SK-N-MC (cell line): ENCODE measurements around the gene HPF1.

Experiments used
- DNase-seq: peaks from one replicate; pipeline ENCODE4 v3.0.0-alpha.2; 2011; ENCODE audit warnings: low read depth, low spot score
- H3K27ac ChIP-seq: fragments of 200-600 bp; sonication (generic); 2 replicates; pipeline ENCODE4 v1.5.1; 2016; ENCODE audit warnings: mixed run types
- H3K36me3 ChIP-seq: fragments of 200-600 bp; sonication (generic); 2 replicates; pipeline ENCODE4 v1.6.1; 2017; ENCODE audit warnings: antibody characterized with exemption, low read length, mixed read lengths; ENCODE audit not compliant: insufficient read depth
- H3K4me3 ChIP-seq: fragments of 200-600 bp; sonication (generic); 2 replicates; pipeline ENCODE4 v1.5.1; 2016
- H3K9ac ChIP-seq: fragments of 200-600 bp; sonication (generic); 2 replicates; pipeline ENCODE4 v1.8.0; 2017; ENCODE audit warnings: mixed run types, mixed read lengths; ENCODE audit not compliant: insufficient read length
- H3K9me3 ChIP-seq: fragments of 200-600 bp; sonication (generic); 2 replicates; pipeline ENCODE4 v1.6.1; 2017; ENCODE audit warnings: low read depth, mild to moderate bottlenecking, antibody characterized with exemption, low read length, moderate library complexity, mixed read lengths
- EZH2 ChIP-seq: fragments of 200-600 bp; sonication (generic); IDR thresholded peaks from one replicate; pipeline ENCODE4 v1.6.1; 2017; ENCODE audit warnings: antibody characterized with exemption
- FOXP2 ChIP-seq: optimal IDR thresholded peaks from 2 replicates; pipeline ENCODE3; 2011; ENCODE audit warnings: mild to moderate bottlenecking, moderate library complexity; ENCODE audit not compliant: insufficient read depth; ENCODE audit errors: extremely low read length, control extremely low read depth
- POLR2AphosphoS5 ChIP-seq: IDR thresholded peaks from 2 replicates; pipeline ENCODE4 v1.6.1; 2012; ENCODE audit warnings: mild to moderate bottlenecking, low read depth, low read length, borderline replicate concordance

HPF1 gene

DNA sequence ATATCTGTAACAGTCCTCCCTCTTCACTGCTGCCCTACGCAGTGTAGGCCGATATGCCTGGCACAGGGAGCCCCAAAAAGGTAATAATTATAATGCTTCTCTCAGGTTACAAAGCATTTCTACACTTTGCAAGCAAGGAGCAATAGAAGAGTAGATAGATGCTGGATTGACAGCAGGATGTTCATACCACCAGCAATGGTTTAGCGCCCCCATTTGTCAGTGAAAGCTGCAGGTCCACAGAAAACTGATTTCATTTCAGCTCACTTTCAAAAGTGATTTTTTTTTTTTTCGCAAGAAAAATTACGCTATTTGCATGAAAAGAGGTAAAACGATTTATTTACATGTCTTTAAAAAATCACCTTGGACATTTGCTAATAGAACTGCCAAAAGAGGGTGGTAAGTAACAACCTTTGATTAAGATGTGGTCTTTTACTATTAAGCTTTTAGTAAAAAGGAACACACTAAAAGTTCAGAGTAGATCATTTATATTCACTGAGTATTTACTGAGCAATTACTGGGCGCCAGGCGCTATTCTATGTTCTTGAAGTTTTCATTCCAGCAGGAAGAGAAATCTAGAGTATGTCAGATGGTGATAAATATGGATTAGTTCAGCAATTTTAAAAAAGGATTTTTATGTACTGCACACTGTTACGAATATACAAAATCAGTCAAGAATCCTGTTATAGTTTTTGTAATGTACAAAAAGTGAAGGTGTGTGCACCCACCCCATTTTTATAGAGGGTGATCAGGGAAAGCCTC lies 34.4 kb downstream of the HPF1 start:
- no peaks in the 10 kb centered on the region for H3K9me3 ChIP-seq
- DNase-seq, result no peak
- peak overlapping the region; percentile 6 for H3K9ac ChIP-seq
- no peak for TF ChIP-seq EZH2
- TF ChIP-seq FOXP2, result no peak
- H3K27ac ChIP-seq, result no peak overlapping the region
- peaks cover 7% of the 10 kb centered on the region; the same call in 1 of the 2 replicates for H3K36me3 ChIP-seq
- H3K4me3 ChIP-seq, result no peak overlapping the region

DNA sequence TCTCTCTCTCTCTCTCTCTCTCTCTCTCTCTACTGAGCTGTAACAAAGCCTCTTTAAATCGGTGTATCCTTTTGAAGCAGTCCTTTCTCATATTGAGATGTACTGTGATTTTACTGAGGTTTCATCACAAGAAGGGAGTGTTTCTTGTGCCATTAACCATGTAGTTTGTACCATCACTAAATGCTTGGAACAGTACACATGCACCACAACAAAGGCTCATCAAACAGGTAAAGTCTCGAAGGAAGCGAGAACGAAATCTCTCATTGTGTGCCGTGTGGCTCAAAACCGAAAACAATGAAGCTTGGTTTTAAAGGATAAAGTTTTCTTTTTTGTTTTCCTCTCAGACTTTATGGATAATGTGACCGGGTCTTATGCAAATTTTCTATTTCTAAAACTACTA lies 37.2 kb downstream of the HPF1 start:
- no peak for TF ChIP-seq EZH2
- TF ChIP-seq POLR2AphosphoS5, result no peak
- no peak for TF ChIP-seq FOXP2
- peaks cover 16% of the 10 kb centered on the region; the same call in 1 of the 2 replicates for H3K36me3 ChIP-seq
- no peak overlapping the region for H3K9ac ChIP-seq
- H3K27ac ChIP-seq, result no peak overlapping the region
- DNase-seq, result no peak
- no peaks in the 10 kb centered on the region for H3K9me3 ChIP-seq
- H3K4me3 ChIP-seq, result no peak overlapping the region

DNA sequence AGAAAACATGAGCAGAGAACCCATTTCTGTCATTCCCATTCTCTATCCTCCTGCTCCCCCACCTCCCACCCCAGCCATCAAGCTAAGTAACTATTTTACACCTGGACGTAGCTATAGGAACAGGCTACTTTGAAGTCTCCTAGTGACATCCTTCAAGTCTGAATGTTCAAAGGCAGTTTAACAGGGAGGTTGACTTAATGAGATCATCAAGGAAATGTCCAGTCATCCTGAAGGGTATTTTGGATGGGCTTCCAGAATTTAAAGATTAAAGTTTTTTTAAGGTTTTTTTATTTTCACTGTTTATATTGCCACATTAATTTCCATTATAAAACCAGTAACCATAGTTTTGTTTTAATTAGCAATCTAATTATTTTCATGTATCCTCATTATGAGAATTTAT lies 41.1 kb downstream of the HPF1 start:
- no peak overlapping the region for H3K27ac ChIP-seq
- no peaks in the 10 kb centered on the region for H3K9me3 ChIP-seq
- DNase-seq, result no peak
- no peak overlapping the region for H3K9ac ChIP-seq
- no peak for TF ChIP-seq EZH2
- TF ChIP-seq FOXP2, result no peak
- TF ChIP-seq POLR2AphosphoS5, result no peak
- peaks cover 42% of the 10 kb centered on the region for H3K36me3 ChIP-seq
- no peak overlapping the region for H3K4me3 ChIP-seq

DNA sequence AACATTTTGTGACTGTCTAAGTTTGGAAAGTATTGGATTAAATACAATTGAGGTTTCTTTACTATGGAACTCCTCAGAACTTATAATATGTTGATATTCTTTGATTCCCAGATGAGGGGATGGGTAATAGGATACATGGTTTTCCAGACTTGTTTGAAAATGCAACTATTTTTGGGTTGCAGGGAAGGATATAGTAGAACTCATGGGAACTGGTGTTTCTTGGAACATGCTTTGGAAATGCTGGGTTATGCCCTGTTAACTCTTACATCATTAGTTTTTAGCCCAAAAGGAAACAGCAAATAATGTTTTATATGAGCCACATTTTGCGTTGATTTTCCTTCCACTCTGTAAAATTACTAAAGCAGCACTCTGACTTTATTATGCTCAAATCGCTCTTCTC lies 41.9 kb downstream of the HPF1 start:
- Histone ChIP-seq H3K36me3 (peaks cover 42% of the 10 kb centered on the region), H3K9ac (no peak overlapping the region), H3K9me3 (no peaks in the 10 kb centered on the region), H3K27ac (no peak overlapping the region), H3K4me3 (no peak overlapping the region)
- no peak for DNase-seq
- TF ChIP-seq FOXP2, result no peak

DNA sequence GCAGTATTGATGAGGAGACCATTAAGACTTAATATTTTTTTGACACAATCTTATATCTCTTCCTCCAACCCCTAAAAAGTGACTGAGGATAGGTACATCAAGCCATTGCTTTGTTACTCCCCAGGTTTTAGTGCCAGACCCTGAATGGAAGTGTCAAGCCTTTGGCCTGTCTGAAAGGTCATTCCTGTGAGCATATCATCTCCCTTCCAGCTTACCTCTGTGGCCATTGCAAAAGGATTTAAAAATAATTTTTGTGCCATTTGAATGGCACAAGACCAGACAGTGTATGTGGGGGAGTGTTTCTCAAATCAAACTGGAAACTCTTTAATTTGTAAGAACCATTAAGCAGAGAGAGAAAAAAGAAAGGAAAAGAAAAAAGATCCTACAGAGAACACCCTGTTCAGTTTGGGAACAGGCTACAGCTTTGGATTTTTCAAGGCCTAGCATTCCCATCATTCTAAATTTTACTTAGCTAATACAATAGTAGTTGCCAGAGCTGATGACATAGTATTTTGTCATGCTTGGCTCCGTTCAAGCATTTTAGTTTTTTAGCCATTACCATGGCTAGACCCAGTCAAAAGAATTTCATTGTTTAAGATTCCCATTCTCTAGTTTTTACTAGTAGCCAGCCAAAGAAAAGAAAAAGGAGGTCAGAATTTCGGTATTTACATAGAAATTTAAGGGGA lies 49.6 kb downstream of the HPF1 start:
- DNase-seq, result no peak
- Histone ChIP-seq H3K36me3 (peaks cover 42% of the 10 kb centered on the region), H3K9ac (no peak overlapping the region)

DNA sequence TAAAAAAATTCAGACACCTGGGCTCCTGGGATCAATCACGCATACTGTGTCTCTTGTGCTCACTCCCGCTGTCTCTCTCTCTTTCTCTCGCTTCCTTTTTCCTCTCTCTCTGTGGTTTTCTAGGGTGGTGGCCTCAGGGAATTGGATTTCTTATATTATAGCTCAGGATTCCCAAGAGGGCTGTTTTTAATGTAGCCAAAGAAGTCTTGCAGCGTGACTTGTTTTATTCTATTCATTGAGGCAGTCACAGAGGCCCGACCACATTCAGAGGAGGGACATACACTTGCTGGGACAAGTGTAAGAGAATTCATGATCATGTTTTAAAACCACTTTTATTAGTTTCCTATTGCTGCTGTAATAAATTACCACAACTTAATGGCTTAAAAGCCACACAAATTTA lies 59.4 kb downstream of the HPF1 start:
- Histone ChIP-seq H3K27ac (0 out of 2 replicates have a peak overlapping the region, but pooled peaks have one; percentile 27), H3K36me3 (peaks cover 62% of the 10 kb centered on the region), H3K4me3 (no peak overlapping the region), H3K9me3 (no peaks in the 10 kb centered on the region), H3K9ac (no peak overlapping the region)
- no peak for TF ChIP-seq FOXP2
- TF ChIP-seq POLR2AphosphoS5, result no peak; the same call in 1 of the 2 replicates
- no peak for TF ChIP-seq EZH2
- DNase-seq, result peak; percentile 76

More for the DNA sequence above, 49.6 kb downstream of the HPF1 start:
- no peak overlapping the region for H3K4me3 ChIP-seq
- no peak for TF ChIP-seq FOXP2
- no peak for TF ChIP-seq EZH2
- TF ChIP-seq POLR2AphosphoS5, result no peak
- no peak overlapping the region for H3K27ac ChIP-seq
- H3K9me3 ChIP-seq, result no peaks in the 10 kb centered on the region

DNA sequence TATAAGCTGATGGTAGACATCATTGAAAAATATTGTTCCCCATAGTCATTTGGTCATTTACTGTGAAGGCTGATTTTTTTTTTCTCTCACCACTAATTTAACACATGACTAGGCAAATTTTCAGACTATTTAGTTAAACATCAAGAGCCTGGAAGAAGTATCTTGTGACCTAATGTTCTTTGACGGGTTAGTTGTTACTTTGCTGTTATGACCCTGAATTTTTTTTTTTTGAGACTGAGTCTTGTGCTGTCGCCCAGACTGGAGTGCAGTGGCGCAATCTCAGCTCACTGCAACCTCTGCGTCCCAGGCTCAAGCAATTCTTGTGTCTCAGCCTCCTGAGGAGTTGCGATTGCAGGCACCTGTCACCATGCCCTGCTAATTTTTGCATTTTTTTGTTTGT lies 67.0 kb downstream of the HPF1 start:
- TF ChIP-seq EZH2 (no peak), POLR2AphosphoS5 (no peak), FOXP2 (no peak)
- Histone ChIP-seq H3K36me3 (peaks cover 38% of the 10 kb centered on the region), H3K9me3 (no peaks in the 10 kb centered on the region), H3K9ac (no peak overlapping the region), H3K4me3 (no peak overlapping the region), H3K27ac (no peak overlapping the region)
- DNase-seq, result no peak

DNA sequence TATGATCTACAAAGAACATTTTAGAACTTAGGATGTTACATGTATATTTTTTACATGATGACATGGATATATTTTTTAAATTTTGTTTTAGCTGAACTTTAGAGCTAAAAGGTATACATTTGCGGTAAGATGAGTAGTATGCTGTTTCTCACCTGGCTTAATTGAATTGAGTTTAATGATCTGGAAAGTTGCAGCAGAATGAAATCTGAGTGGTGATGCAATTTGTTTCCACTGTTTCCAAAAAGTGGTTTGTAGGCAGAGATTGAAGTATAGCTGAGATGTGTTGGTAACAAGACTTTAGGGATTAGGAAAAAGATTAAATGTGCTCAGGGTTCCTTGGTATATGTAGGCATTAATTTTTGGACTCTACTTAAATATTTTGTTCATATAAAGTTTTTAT lies 68.1 kb downstream of the HPF1 start:
- no peak for DNase-seq
- Histone ChIP-seq H3K4me3 (no peak overlapping the region), H3K36me3 (peaks cover 31% of the 10 kb centered on the region), H3K9ac (no peak overlapping the region), H3K27ac (no peak overlapping the region), H3K9me3 (no peaks in the 10 kb centered on the region)
- TF ChIP-seq EZH2 (no peak), POLR2AphosphoS5 (no peak)
